GM21390 (cell line): ENCODE data around the gene CCDC127.
"Not testable (repeated sequence)": the region's sequence is repeated elsewhere in the genome, so short reads cannot be mapped to it uniquely, and the experiment has no call there.

Source experiments
- ATAC-seq: cut with Tn5 transposase; IDR thresholded peaks from one replicate; pipeline ENCODE4 v1.9.1; 2021; ENCODE audit not compliant: unreplicated experiment

CCDC127 gene

DNA sequence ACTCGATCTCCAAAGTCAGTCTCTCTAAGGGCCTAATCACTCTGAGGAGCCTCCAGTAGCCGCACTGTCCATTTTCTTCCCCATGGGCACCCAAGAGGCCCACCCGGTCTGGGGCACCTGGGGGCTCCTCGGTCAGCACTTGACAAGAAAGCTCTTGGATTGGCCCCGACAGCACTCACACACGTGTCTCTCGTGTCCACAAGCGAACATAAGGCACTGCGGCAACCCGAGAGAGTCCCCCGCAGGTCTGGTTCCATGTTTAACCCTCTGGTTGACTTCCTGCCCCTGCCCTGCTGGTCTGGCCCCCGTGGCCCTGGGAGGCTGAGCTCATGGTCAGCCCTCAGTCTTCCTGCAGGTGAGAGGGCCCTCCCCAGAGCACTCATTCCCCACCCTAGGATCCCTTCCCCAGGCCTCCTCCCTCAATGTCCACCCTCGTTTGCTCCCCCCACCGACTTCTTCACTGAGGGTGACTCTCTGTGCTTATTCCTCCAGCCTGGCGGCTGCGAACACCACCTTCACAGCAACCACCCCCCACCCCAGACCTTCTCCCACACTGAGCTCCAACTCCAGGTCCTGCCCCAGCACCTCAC lies 43.0 kb downstream of the CCDC127 start:
- no peak for ATAC-seq

DNA sequence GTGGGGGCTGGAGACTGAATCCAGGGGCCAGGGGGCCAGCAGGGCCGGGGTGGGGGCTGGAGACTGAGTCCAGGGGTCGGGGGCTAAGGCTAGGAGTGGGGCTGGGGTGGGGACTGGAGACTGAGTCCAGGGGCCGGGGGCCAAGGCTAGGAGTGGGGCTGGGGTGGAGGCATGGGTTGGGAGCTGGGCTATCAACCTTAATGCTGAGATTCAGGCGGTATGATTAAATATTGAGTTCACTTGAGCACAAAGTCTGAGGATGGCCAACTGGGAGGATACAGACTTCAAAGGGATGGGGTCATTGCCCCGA lies 43.7 kb downstream of the CCDC127 start:
- no peak for ATAC-seq

DNA sequence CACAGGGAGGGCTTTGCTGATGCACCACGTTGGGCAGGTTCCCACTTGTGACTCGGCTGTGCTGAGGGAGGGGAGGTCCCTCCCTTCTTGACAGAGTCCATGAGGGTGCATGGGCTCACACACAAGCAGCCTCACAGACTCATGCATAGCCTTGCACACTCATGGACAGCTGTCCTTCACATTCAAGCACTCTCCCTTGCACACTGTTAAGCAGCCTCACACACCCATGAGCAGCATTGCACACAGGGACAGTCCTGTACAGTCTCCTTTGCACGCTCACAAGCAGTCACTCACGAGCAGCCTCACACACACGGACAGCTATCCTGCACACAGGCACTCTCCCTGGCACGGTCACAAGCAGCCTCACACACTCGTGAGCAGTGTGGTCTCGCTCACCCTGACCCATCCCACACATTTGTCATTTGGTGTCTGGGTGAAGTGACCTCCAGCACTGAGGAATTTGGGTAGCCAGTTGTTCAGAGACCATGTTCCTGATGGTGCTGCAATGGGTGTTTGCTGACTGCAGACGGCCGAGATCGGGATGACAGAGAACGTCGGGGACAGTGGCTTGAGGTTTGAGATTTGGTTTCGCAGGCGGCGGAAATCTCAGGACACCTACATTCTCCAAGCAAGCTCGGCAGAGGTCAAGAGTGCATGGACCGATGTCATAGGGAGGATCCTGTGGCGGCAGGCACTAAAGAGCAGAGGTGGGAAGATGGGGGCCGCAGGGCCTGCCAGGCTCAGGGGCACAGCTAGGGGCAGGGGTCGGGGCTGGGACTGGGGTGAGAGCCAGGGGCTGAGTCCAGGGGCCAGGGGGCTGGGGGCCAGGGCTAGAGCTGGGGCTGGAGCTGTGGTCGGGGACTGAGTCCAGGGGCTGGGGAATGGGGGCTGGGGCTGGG lies 44.3 kb downstream of the CCDC127 start:
- no peak for ATAC-seq

DNA sequence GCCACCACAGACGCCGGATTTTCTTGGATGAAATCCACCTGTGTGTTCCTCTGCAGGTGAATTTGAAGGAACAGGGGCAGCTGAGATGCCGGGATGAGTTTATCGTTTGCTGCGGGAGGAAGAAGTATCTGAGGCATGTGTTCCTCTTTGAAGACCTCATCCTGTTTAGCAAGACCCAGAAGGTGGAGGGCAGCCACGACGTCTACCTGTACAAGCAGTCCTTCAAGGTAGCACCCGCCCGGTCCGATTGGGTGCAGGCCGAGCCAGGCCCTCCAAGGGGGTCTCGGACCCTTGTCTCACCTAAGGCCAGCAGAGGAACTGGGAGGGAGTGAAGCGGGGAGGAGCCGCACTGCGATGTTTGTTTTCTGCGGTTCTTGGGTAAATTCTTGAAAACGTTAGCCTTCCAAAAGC lies 45.1 kb downstream of the CCDC127 start:
- no peak for ATAC-seq

DNA sequence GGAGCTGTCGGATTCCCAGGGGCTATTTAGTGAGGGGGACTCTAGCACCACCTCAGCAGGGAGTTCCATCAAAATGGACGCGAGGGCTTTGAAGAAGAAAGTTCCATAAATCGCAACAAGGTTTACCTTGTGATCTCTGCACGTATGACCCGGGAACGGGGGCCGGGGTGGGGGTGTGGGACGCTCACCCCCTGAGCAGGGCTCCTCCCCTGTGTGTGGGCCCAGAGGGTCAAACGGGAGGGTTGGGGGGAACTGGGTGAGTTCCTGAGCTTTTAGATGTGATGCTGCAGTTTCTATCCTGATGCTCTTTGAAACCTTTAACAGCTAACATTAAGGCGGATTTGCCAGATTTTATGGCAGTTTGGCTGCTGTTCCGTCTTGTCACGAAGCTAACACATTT lies 45.5 kb downstream of the CCDC127 start:
- ATAC-seq: no peak

DNA sequence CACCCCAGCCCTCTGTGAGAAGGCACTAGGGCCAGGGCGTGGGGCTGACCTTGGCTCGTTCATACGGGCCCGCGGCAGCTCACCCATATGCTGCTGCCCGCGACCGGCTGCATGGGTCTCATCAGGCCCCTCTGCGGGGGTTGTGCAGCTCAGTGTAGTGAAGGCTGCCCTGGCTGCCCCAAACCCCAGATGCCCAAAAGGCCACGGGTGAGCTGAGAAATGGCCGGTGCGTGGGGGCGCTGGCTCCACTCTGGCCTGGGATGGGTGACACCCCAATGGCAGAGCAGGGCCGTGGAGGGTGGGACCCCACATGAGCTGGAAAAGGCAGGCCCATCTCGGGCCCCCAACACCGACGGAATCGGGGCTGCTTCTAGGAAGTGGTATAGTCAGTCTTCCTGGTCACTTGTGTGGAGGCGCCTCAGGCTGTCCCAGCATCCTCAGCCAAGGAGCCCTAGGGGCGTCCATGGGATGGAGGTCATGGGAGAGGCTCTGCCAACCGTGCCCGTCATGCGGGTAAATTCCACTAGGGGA lies 46.1 kb downstream of the CCDC127 start:
- no peak for ATAC-seq

DNA sequence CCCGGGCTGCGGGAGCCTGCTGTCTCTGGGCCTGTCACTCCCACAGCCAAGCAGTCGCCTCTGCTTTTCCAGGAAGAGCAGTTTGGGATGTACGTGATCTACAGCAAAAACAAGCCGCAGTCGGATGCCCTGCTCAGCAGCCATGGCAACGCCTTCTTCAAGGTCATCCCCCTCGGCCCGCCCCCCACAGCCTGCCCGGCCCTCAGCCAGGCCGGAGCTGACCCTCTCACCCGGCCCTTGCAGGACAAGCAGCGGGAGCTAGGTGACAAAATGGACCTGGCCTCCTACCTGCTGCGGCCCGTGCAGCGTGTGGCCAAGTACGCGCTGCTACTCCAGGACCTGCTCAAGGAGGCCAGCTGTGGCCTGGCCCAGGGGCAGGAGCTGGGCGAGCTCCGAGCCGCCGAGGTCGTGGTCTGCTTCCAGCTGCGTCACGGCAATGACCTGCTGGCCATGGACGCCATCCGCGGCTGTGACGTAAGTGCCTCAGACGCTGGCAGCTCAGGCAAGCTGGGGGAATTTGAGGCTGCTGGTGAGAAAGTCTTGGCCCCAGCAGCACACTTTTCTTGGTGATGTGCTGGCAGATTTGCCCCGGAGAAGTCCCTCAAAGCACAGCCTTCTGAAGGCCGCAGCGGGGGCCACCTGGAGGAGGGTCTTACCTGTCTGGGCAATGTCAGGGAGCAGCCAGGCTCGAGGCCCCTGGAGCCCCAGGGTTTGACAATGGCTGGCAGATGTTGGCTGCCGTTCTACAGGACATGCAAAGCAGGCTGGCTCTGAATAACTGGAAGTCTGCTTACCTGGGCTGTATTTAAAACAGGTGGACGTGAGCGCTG lies 46.8 kb downstream of the CCDC127 start:
- no peak for ATAC-seq

DNA sequence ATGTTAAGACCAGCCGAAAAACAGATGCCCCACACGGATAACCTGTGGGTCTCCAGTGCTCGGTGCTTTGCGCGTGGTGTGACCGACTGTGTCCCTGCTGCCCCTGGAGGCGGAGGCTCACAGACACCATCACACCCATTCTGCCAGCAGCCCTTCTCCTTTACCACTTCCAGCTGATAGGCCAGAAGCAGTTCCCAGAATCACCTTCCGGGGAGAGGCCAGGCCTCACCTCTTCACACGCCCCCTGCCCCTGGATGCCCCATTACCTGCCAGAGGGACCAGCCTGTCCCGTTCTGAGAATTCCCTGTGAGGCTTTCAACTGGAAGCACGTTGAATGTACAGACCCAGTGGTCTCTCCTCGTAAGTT lies 48.2 kb downstream of the CCDC127 start:
- ATAC-seq: no peak

DNA sequence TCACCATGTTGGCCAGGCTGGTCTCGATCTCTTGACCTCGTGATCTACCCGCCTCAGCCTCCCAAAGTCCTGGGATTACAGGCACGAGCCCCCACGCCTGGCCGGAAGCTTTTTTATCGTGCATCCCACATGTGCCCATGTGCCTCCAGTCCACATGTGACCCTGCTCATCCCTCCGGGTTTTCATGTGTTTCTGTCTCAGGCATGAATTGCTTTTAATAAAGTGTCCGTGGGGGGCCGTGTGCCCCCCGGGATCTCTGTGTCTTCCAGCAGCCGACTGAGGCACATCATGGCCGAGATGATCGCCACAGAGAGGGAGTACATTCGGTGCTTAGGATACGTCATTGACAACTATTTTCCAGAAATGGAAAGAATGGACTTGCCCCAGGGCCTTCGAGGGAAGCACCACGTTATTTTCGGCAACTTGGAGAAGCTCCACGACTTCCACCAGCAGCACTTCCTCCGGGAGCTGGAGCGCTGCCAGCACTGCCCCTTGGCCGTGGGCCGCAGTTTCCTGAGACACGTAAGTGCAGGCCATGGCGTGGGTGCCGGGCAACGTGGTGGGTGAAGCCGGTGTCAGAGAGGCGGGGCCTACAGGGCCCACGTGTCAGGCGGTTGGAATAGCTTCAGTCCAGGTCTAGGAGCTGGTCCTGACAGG lies 48.8 kb downstream of the CCDC127 start:
- no peak for ATAC-seq

DNA sequence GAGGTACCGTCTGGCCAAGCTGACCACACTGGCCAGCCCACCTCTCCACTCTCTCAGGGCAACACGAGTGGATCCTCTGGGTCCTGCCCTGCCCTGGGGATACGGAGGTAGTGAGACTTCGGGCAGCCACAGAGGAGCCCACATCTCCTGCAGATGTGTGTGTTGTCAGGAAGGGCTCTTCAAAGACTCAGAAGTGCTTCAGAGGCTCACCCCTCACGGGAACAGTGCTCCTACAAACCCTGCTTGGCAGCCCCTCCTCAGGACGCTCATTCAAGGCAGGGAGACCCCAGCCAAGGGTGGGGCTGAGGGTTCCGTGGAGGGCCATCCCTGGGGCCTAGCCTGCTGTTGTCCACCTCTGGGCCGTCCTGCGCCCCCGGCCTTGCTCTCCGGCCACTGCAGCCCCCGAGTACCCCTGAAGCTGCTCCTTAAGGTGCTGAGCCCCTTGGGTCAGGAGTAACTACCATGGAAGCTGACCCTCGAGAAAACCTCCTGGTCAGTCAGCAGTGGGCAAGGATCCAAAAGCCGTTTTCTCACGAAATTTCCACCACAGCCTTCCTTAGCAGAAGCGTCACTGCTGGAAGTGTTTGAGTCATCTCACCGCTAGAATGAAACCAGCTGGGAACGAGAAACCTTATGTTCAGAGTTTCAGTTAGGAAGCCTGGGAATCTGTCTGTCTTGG lies 49.8 kb downstream of the CCDC127 start:
- ATAC-seq: no peak

DNA sequence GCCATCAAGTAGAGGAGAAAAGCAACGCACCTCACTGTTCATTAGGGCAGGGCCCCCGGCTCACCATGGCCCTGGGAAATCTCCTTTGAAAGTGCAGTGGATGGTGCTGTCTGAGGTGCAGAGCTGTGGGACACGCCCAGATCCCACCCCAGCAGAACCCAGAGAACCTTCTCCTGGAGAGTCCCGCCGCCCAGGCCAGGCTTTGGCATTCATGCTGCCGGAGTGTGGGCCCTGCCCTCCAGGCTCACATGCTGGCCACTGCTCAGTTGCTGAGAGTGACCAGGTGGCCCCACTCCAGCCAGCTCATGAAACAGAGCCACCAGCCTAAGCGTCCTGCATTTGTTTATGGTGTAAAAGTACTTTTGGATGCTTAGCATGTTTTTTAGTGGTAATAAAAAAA lies 50.4 kb downstream of the CCDC127 start:
- ATAC-seq: no peak

DNA sequence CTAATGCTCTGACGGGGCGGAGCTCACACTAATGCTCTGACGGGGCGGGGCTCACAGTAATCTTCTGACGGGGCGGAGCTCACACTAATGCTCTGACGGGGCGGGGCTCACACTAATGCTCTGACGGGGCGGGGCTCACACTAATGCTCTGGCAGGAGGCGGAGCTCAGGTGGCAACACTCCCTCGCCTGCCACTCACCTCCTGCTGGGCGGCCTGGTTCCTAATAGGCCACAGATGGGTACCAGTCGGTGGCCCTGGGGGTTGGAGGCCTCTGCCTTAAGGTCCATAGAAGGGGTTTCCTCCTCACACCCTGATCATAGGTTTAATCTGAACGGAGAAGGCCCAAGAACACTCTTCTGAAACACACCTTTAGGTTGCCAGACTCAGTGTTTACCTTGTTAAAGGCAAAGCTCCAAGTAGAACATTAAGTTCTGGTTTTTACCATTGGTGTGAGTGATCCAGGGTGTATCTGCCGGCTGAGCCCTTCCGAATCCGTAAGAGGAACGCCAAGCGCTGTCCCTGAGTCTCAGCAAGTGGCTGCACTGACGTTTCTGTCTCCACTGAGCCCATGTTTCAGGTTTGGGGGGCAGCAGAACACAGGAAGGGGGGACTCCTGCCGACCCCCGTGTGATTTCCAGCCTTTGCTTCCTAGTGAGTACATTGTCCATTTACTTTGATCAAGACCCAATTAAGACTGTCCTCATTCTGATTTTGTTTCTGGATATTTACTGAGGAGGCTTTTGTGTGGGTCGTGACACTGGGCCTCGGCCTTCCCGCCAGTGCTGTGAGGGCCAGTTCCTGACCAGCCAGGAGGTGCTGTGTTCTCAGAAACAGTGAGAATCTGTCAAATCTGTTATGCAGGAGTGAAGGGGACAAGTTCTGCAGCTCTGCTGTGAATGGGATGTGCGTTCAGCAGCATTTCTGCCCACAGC lies 51.2 kb downstream of the CCDC127 start:
- ATAC-seq: no peak

DNA sequence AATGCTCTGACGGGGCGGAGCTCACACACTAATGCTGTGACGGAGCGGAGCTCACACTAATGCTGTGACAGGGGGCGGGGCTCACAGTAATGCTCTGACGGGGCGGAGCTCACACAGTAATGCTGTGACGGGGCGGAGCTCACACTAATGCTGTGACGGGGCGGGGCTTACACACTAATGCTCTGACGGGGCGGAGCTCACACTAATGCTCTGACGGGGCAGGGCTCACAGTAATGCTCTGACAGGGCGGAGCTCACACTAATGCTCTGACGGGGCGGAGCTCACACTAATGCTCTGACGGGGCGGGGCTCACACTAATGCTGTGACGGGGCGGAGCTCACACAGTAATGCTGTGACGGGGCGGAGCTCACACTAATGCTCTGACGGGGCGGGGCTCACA lies 53.2 kb downstream of the CCDC127 start:
- ATAC-seq: not testable (repeated sequence)

DNA sequence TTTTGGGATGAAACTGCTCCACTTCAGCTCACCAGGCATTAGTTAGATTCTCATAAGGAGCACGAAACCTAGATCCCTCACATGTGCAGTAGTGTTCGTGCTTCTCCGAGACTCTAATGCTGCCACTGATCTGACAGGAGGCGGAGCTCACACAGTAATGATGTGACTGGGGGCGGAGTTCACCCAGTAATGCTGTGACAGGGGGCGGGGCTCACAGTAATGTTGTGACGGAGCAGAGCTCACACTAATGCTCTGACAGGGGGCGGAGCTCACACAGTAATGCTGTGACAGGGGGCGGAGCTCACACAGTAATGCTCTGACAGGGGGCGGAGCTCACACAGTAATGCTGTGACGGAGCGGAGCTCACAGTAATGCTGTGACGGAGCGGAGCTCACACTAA lies 53.7 kb downstream of the CCDC127 start:
- no peak for ATAC-seq

DNA sequence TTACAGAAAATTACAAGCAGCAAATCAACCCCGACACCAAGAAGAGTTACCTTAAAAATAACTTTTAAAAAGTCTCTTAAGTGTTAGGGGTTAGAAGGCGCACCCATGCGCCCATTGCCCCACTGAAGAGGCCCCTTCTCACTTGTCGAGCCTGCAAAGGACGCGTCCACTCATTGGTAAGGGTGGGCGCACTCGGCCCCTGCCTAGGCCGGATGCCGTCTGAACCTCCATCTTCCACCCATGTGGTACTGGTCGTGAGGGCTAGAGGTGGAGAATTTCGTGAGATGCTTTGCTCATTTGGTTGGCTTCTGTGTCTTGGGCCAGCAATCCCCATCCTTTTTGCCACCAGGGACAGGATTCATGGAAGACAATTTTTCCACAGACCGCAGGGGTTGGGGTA lies 54.1 kb downstream of the CCDC127 start:
- no peak for ATAC-seq

DNA sequence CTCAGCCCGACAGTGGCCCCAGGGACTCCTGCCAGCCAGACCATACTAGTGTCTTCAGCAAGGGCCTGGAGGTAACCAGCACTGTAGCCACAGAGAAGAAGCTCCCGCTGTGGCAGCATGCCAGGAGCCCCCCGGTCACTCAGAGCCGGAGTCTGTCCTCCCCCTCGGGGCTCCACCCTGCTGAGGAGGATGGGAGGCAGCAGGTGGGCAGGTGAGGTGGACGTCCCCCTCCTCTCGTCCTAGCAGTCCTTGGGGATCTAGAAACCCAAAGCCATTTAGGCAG lies 54.7 kb downstream of the CCDC127 start:
- ATAC-seq: no peak

DNA sequence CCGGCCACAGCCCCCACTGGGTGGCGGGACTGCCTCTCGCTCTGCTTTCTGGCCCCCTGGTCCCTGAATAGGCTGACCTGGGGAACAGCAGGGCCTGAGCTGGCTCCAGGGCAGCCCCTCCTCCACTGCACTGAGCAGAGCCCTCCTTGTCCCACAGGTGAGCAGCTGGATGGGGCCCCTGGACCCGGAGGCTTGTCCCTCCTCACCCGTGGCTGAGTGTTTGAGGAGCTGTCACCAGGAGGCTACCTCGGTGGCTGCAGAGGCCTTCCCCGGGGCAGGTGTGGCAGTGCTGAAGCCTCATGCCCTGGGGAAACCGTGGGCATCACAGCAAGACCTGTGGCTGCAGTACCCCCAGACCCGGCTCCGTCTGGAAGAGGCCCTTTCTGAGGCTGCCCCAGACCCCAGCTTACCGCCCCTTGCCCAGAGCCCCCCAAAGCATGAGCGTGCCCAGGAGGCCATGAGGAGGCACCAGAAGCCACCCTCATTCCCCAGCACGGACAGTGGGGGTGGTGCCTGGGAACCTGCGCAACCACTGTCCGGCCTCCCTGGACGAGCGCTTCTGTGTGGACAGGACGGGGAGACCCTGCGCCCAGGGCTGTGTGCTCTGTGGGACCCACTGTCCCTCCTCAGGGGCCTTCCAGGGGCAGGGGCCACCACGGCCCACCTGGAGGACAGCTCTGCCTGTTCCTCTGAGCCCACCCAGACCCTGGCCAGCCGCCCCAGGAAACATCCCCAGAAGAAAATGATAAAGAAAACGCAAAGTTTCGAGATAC lies 55.2 kb downstream of the CCDC127 start:
- no peak for ATAC-seq

DNA sequence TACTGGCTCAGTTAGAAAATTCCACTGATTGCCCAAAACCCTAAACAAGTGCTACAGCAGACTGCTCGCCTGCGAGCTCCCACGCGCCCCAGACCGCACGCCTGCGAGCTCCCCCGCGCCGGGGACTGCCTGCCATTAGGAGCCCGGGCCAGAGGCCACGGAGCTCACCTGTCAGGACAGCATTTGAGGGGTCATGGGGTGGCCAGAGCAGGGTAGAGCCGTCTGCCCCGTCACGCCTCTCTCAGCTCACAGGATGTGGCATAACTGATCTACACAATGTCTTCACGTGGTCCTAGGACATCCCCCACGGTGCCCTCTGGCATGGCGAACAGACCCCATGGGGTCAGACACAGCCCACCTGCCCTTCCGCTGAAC lies 55.8 kb downstream of the CCDC127 start:
- no peak for ATAC-seq

DNA sequence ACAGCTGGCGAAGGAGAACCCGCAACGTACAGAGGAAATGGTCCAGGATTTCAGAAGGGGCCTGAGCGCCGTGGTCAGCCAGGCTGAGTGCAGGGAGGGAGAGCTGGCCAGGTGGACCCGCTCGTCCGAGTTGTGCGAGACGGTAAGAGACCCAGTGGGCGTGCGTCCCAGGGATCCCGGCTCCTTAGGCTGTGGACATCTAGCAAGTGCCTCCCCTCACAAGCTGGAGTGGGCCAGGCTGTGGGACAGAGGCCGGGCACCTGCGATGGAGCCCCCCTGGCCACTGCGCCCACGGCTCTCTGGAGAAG lies 56.2 kb downstream of the CCDC127 start:
- no peak for ATAC-seq
